ENCODE data around the gene FRMD5.
A peak's percentile ranks its signal among the peaks of the same experiment; 100 is the strongest.

FRMD5 gene

DNA sequence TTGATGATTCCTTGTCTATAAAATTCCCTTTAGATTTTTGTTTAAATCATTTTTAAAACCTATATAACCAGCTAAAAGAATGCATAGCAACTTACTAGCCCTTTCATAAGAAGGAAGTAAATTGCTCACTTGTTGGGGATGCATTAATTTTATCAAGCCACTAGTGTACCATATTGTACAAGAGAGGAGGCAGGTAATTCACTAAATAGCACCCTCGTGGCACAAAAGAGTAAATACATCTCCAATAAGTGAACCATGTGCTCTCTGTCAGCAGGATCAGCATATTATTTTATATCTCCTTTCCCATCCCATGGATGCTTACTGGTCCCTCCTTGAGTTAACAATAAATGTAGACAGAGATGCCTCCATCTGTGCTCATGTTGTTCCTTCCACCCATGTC lies 34.3 kb downstream of the FRMD5 start:
- DNase-seq (ENCODE audit: low spot score) = peak; percentile 22

DNA sequence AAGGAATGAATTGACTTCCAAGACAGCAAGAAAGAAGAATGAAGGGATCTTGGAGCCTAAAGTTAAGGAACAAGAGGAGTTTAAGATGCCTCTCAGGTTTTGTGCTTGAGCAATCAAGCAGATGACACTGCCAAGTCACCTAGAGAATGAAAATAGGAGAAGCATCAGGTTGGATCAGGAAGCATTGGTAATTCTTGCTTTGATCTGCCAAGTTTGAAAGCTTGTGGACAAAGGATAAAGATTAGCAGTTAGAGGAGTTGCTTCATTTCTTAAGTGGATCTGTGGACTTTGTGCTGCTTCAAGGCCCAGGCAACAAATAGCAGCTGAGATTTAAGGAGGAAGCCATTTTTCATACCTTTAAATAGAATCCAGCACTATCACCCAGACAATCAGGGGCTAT lies 35.6 kb downstream of the FRMD5 start:
- no peak for DNase-seq (ENCODE audit: low spot score)

DNA sequence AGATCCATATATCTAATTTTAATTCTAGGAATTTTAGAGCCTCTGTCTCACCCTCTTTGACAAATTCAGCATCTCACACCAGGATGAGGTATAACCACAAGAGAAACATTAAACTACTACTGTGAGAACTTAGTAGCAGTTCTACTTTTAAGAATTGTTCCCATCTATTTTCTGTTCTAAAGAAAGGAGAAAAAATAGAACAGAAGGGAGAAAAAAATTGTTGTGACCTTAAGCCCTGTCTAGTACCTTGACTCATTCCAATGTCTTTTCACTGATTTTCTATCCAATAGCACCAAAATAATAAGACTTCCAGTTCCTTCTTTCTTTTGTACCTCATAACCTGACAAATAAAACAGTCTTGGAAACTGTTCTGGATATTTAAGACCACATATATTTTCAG lies 37.0 kb downstream of the FRMD5 start:
- no peak for DNase-seq (ENCODE audit: low spot score)

DNA sequence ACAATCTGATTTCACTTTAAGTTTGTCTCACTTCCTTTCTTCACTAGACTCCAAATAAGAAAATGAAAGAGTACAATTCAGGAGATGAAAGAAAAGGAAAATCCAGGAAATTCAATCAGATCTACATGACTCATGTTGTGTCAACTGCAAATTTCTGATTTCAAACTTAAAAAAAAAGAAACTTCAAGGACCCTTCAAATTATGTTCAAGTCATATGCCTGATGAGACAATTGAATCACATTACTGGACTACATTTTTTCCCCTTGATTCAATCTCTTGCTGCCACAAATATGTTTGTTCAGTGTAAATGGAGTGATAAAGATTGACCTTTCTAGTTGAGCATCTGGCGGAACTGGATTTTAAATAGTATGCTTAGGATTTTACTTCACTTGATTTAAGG lies 37.4 kb downstream of the FRMD5 start:
- DNase-seq (ENCODE audit: low spot score) = no peak

DNA sequence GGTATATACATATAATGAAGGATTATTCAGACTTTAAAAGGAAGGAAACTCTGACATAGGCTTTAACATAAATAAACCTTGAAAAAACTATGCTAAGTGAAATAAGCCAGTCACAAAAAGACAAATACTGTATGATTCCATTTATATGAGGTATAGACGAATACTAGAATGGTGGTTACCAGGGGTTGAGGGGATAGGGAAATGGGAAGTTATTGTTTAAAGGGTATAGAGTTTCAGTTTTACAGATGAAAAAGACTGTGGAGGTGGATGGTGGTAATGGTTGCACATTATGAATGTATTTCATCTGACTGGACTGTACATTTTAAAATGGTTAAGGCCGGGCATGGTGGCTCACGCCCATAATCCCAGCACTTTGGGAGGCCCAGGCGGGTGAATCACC lies 41.7 kb downstream of the FRMD5 start:
- no peak for DNase-seq (ENCODE audit: low spot score)

DNA sequence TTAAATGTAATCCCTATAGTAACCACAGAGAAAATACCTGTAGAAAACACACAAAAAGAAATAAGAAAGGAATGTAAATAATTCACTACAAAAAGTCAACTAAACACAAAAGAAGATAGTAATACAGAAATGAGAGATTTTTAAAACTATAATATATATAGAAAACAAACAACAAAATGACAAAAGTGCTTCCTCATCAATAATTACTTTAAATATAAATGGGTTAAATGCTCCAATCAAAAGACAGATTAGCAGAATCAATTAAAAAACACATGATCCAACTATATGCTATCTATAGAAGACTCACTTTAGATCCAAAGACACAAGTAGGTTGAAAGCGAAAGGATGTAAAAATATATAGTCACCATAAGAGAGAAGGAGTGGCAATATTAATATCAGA lies 45.8 kb downstream of the FRMD5 start:
- DNase-seq (ENCODE audit: low spot score) = no peak

DNA sequence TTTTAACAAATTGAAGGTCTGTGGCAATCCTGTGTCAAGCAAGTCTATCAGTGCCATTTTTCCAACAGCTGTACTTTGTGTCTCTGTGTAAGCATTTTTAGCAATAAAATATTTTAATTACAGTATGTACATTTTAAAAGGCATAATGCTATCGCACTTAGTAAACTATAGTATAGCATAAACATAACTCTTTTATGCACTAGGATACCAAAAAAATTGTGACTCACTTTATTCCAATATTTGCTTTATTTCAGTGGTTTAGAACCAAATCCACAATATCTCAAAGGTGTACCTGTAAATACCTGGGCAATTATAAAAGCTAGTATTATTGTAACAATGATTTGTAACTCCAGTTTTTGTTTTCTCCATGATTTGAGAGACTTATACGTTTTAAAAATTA lies 46.5 kb downstream of the FRMD5 start:
- no peak for DNase-seq (ENCODE audit: low spot score)

DNA sequence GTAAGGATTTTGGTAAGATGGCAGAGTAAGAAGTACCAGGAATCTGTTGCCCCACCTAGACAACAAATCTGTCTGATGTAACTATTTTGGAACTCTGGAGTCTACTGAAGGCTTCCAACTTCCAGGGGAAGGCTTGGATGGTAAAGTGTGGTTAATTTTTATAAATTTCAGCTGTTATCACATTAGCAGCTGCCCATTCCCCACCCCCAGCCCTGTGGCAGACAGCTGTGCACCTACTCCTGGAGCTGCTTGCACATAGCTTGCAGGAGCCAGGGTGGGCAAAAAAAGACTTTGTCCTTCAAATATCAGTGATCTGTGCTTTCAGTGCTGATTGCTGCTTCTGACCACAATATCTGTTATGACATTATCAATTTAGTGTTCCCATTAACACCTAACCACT lies 47.4 kb downstream of the FRMD5 start:
- DNase-seq (ENCODE audit: low spot score) = no peak

DNA sequence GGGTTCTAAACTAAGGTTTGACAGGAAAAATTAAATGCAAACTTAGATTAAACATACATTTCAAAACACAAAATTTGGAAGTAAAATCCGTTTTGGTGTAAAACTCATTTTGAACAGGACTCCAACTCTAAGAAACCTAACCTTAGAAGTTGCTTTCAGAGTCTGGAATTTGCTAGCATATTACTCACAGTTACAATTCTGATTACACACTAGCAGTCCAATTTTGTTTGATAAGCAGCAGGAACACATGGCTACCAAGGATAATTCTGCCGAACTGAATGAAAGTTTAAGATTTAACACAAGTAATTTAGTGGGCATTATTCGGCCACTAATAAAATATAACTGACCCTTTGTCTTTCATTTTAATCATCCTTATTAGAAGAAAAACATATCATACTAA lies 49.6 kb downstream of the FRMD5 start:
- no peak for DNase-seq (ENCODE audit: low spot score)

DNA sequence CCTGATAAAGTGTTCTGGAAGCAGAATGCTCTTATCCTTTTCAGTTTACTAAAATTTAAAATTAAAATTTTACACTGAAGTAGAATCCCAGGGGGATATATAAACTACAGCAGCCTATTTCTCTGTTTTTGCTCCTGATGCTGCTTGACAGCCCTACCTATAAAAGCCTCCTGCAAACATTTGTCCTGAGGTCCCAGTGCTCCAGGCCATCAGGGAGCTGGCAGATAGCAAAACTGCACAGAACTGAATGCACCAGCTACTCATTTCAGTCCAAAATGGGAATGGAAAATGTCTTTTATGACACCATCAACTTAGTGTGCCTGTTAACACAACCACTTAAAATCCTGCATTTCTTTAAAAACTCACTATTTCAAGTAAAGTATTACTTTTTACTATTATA lies 50.1 kb downstream of the FRMD5 start:
- DNase-seq (ENCODE audit: low spot score) = no peak

DNA sequence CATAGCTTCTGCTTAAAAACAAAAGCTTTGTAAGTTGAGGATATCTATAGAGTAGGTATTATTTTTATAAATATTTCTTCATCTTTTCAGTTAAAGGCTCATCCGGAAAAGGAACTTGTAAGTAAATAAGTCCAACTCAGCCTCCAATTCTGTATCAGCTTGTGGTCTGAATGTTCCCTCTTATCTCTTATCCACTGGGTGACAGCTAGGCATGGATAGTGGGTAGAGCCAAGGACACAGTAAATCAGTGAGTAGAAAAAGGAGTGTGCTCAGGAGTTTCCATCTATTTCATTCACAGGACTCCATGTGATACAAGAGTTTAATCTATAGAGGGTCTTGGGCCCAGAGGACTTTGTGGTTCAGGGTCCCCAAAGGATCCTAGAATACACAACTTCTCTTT lies 50.9 kb downstream of the FRMD5 start:
- DNase-seq (ENCODE audit: low spot score) = no peak

DNA sequence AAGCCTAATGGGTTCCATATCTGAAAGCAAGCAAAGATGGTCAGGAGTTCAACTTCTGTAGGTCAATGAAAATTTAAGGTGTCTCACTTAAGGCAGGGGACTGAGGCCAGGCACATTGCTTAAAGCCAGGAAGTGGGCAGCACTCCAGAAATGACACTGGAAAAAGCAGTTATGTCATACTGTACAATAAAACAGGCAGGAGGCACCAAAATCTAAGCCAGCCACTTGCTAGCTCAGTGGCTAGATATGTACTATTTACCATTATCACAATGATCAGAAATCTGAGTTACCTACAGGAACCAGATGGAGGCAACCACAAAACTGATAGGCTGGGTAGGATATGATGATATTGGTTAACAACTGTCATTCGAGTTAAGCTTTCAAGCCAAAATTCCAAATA lies 57.3 kb downstream of the FRMD5 start:
- no peak for DNase-seq (ENCODE audit: low spot score)

DNA sequence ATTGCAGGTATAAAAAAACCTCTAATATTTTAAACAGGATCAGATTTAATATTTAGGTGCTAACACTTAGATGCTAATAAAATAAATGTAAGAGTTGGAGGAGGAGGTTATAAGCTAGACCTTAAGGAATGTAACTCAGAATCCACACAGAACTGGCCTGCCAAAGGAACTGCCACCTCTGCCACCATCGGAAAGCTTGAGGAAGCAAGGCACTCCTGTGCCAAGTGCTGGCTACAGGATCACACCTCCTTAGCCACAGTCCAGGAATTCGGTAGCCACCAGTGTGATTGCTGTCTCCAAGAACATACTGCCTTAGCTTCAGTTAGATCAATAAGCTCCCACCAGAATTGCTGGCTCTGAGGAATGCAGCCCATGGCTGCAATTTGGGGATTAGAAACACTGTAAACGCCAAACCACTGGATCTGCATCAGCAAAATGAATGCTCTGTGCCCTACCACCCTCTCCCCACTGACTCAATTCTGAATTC lies 58.0 kb downstream of the FRMD5 start:
- DNase-seq (ENCODE audit: low spot score) = no peak

DNA sequence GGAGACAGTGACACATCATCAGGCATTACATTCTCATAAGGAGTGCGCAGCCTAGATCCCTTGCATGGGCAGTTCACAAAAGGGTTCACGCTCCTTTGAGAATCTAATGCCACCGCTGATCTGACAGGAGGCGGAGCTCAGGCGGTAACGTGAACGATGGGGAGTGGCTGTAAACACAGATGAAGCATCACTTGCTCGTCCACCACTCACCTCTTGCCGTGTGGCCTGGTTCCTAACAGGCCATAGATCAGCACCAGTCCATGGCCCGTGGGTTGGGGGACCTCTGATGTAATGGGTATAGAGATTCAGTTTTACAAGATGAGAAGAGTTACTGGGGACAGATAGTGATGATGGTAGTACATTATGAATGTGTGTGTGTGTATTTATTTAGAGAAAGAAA lies 63.0 kb downstream of the FRMD5 start:
- no peak for DNase-seq (ENCODE audit: low spot score)

DNA sequence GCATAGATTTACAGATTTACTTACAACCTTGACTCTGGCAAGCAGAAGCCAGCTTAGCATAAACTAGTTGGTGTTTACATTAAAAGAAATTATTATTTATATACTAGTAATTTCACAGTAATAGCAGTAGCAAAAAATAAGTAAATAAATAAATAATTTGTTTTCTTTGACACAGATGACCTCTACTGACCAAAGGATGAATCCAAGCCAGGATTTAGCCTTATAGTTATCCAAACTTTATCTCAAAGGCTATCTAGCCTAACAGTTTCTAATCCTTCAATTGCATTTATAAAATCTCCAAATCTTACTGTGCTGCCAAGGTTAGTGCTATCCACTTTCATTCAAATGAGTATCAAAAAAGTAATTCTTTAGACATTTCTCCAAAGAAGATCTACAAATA lies 64.3 kb downstream of the FRMD5 start:
- DNase-seq (ENCODE audit: low spot score) = no peak

DNA sequence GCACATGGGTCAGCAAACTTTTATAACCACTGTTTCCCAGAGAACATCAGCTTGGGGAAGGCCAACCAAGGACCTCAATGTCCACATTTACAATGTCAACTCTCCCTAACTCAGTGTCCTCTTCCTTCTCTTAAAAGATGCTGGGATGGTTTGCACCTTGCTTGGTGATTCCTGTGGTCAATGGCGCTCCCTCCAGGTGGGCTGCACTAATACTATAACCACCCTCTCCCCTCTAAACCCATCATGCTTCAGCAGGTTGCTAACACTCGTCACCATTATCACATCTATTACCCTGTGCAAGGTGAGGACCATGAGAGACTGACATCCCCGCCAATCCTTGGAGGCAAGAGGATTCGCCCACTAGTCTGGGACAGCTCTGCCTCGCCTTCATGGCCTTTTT lies 65.2 kb downstream of the FRMD5 start:
- DNase-seq (ENCODE audit: low spot score) = no peak

DNA sequence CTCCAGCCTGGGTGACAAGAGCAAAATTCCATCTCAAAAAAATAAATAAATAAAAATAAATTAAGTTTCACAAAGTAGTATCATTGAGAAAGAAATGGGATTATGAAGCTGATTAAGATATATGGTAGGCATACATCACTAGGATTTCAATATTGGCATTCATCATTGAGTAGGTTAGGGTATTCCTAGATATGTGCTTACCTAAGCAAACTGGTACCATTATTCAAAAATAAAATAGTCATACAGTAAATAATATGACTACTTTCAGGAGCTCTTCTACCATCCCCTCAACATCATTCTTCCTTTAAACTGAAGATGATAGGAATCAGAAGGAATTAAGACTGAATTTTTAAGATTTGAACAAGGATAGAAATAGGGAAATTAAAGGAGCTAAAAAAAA lies 66.6 kb downstream of the FRMD5 start:
- no peak for DNase-seq (ENCODE audit: low spot score)

DNA sequence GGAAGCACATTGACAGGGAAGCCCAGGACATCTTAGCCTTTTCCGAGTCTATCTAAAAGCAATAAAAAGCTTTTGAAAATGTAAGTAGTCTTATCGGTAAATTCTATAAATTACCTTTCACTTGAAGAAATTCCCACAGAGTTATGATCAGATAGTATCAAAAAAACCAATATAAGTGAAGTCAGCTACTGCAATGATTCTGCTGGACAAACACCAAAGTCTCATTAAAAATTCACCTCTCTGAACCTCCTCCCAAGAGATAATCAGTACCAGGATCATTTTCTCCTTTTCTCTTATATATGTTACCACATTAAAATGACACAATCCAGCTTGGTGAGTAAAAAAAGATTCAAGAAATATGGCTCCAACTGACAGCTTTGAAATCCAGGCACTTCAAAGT lies 69.2 kb downstream of the FRMD5 start:
- no peak for DNase-seq (ENCODE audit: low spot score)

DNA sequence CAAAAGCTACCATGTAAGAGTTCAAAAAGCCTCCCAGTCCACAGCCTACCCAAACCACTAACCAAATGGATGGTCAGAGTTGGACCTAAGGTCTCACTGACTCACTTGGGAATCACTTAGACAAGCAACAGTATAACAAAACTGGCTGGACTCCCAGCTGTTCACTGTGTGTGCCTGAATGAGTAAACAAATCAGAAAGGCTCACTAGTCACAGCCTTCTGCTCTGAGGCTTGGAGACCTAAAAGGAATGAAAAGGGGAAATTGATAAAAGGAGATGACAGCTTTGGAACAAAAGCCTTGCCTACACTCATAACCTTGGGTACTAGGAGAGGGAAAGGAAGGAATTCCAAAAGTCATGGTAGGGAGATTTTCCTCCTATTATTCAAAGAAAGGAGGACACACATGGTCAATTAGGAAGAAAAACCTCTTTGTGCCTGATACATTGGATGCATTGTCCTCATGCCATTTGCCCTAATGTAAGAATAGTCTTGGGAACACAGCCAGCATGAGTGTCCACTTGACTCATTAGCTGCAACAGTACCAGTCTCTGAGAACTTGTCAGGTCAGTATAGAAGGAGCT lies 92.3 kb downstream of the FRMD5 start:
- no peak for DNase-seq (ENCODE audit: low spot score)

DNA sequence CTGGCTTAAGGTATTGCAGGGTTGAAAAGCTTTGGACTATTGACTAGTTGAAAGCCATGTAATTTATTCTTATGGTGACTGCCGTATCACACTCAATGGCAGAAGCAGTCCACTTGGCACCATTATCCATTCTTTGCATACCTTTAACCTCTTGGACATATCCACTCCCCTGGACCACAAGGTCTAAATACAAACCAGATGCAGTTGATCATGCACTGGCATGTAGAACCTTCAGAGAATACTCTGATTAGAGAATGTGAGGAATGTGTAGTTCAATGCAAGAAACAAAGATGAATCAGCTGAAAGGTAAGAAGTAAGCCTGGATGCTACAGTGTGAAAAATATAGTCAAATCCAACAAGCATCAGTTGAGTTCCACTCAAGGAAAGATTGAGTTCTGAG lies 93.1 kb downstream of the FRMD5 start:
- DNase-seq (ENCODE audit: low spot score) = no peak

DNA sequence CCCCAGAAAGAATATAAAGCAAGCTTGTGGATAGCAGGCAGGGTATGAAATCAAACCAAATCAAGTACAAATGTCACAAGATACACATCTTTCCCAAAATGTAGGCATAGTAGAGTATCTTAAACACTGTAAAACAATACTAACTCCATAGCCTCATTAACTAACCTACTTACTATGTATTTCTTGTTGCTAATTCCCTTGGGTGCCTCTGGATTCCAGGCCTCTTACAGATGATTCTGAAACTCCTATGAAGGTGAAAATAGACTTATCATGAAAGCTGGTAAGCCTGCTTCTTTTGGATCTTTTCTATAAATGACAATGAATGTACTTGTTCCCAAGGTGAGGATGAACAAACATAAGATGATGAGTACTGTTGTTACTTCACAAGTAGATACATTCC lies 93.8 kb downstream of the FRMD5 start:
- no peak for DNase-seq (ENCODE audit: low spot score)

DNA sequence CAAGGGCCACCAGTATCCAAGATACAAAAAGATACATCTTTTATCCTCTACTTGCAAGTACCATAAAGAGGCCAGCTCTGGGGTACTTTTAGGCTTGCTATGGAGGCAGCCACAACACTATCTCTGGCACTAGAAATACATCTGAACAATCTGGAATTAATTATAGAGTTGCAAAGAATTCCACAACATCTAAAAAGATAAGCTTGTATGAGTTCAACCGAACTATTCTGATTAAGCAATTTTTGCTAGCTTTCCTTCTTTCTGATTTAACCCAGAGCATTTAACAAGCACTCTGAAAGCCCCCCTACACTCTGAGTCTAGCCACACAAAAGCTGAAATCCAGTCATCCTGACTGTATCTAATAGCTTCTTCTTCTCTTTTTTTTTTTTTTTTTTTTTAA lies 95.4 kb downstream of the FRMD5 start:
- no peak for DNase-seq (ENCODE audit: low spot score)

DNA sequence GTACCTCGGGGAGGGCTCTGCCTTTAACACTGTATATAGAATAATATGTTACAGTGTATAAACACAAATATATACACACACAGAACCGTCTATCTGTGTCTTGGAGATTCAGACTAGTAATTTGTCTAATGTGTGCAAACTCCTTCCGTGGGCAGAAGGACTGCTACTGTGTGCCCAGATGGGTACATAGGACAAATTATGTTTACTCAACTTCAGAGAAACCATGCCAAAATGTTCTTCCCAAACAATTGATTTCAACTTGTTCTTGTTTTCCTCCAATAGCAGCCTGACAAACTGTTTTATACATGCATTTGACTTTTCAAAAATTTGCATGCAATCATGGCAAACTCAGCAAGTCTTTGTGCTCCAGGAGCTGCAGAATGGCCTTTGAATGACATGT lies 97.5 kb downstream of the FRMD5 start:
- no peak for DNase-seq (ENCODE audit: low spot score)

DNA sequence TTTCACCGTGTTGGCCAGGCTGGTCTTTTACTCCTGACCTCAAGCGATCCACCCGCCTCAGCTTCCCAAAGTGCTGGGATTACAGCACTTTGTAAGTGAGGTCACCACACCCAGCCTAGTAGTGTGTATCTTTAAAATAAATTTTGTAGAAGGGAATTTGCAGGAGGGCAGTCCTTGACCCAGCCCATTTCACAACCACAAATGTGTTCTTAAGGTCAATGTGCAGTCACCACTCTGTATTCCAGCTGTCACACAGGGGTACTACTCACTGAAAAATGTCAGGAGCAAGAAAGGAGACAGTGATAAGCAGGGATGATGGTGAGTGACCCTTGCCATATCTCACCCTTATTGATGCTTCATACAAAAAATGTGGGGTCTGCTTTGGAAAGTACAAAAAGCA lies 98.5 kb downstream of the FRMD5 start:
- no peak for DNase-seq (ENCODE audit: low spot score)

DNA sequence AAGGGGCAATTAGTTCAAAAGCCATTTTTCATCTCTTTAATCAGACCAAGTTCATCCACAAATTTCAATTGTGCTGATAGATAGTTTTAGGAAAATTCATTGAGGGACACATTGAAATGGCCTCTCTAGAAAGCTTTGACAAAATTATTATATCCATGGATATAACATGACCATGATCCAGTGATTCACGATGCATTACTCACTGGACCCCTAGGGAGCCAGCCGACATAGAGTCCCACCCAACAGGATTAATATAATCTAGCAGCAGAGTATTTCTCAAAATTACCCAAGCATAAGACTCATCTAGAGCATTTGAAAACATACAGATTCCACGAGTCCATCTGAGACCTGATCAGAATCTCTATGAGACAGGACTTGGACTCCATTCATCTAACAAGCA lies 100.3 kb downstream of the FRMD5 start:
- no peak for DNase-seq (ENCODE audit: low spot score)

Data from NAMALWA (cell line).